Fibroblast of skin of right biceps (primary cell): ENCODE measurements around the gene BAG5.

Experiments
- DNase-seq: peaks from one replicate; pipeline ENCODE4 v3.0.0-alpha.2; 2013

BAG5 gene

DNA sequence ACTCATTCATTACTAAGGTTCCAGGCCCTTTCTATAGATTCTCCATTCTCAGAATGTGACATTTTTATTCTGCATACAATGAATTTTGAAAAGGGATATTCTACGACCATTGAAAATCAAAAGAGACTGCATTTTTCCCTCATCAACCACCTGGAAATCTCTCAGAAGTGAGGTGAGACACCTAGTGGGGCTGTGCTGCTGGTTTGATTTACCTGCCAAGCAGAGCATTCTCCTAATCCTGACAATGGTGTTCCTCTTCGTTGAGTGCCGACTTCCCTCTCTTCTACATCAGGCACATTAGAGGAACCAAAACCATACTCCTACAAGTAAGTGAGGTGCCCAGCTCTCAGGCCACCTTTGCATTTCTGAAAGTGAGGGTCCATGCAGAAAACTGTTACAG lies 54.7 kb downstream of the BAG5 start:
- DNase-seq = no peak
